OCI-LY1 (cell line): ENCODE measurements around the gene ALX4.

Experiments used
- EZH2 ChIP-seq: fragments of 200-600 bp; sonication (generic), shearing (Covaris generic); IDR thresholded peaks from 2 replicates; pipeline ENCODE4 v1.8.0; 2017; ENCODE audit warnings: borderline replicate concordance, mixed run types, mild to moderate bottlenecking, antibody characterized with exemption, low read length, moderate library complexity, mixed read lengths
- TF ChIP-seq, protein P1 (sequence below): fragments of 200-600 bp; sonication (generic), shearing (Covaris generic); IDR thresholded peaks from 2 replicates; pipeline ENCODE4 v1.5.1; 2017; ENCODE audit warnings: mild to moderate bottlenecking, antibody characterized with exemption, low read length, moderate library complexity, mixed read lengths

DNA sequence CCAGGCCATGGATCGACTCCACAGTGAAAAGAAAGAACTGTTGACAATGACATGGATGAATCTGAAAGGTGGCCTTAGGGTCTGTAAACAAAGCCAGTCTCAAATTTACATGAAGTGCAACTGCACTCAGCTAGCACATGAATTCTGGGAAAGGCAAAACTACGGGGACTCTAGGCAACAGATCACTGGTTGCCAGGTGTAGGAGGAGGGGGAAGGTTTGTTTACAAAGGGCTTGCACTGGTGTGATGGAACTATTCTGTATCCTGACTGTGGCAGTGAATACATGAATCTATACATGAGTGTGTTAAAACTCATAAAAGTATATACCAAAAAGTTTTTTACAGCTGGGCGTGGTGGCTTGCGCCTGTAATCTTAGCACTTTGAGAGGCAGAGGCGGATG, 27.3 kb downstream of the ALX4 start:
- TF ChIP-seq, protein P1, sequence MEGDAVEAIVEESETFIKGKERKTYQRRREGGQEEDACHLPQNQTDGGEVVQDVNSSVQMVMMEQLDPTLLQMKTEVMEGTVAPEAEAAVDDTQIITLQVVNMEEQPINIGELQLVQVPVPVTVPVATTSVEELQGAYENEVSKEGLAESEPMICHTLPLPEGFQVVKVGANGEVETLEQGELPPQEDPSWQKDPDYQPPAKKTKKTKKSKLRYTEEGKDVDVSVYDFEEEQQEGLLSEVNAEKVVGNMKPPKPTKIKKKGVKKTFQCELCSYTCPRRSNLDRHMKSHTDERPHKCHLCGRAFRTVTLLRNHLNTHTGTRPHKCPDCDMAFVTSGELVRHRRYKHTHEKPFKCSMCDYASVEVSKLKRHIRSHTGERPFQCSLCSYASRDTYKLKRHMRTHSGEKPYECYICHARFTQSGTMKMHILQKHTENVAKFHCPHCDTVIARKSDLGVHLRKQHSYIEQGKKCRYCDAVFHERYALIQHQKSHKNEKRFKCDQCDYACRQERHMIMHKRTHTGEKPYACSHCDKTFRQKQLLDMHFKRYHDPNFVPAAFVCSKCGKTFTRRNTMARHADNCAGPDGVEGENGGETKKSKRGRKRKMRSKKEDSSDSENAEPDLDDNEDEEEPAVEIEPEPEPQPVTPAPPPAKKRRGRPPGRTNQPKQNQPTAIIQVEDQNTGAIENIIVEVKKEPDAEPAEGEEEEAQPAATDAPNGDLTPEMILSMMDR, result no peak
- TF ChIP-seq EZH2, result no peak
